GM12873 (cell line): Measurements from ENCODE around the gene PTPN1.
A peak's percentile ranks its signal among the peaks of the same experiment; 100 is the strongest.

Experiments
- TF ChIP-seq, protein P1 (sequence below): IDR thresholded peaks from 2 replicates; pipeline ENCODE4 v1.5.1; 2012; ENCODE audit warnings: low read depth, mild to moderate bottlenecking, moderate library complexity, low read length, control low read depth; ENCODE audit not compliant: insufficient read depth; ENCODE audit errors: missing control alignments

PTPN1 gene

DNA sequence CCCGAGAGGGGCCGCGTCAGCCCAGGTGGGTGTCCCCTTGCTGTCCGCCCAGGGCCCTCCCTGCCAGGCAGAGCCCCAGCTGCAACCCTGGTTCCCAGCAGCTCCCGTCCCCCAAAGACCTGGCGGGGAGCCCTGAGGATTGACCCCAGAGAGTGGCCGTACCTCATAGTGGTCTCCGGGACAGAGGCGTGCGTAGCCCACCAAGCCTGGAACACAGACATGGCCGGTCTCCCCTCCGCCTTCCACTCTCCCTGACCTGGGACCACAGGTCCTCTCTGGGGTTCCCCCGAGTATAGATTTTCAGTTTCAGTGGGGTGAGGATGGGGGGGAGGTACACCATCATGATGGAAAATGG is 98.5 kb downstream of the PTPN1 start:
- TF ChIP-seq, protein P1, sequence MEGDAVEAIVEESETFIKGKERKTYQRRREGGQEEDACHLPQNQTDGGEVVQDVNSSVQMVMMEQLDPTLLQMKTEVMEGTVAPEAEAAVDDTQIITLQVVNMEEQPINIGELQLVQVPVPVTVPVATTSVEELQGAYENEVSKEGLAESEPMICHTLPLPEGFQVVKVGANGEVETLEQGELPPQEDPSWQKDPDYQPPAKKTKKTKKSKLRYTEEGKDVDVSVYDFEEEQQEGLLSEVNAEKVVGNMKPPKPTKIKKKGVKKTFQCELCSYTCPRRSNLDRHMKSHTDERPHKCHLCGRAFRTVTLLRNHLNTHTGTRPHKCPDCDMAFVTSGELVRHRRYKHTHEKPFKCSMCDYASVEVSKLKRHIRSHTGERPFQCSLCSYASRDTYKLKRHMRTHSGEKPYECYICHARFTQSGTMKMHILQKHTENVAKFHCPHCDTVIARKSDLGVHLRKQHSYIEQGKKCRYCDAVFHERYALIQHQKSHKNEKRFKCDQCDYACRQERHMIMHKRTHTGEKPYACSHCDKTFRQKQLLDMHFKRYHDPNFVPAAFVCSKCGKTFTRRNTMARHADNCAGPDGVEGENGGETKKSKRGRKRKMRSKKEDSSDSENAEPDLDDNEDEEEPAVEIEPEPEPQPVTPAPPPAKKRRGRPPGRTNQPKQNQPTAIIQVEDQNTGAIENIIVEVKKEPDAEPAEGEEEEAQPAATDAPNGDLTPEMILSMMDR = no peak

DNA sequence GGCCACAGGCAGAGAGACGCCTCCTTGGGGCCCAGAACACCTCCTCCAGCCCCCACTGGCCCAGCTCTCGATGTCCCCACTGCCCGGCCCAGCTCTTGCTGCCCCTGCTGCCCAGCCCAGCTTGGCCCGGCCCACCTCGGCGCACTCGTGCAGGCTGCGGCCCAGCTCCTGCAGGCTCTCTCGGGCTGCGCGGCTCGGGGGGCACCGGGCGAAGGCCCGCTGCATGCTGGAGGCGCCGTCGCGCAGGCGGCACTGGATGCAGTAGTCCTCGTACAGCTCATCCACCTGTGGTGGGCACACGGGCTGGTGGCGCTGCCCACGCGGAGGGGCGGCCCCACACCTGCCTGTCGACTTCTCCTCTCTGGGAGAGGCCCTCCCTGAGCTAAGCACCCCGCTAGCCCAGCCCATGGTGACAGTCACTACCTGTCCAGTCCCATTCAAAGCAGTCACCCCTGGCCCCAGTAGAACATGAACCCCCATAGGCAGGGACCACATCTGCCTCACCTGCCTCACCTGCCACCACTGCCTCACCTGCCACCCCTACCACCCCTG is 99.3 kb downstream of the PTPN1 start:
- TF ChIP-seq, protein P1 = no peak

GRCh38 chr20:50610212-50610718 is 100.1 kb downstream of the PTPN1 start:
- TF ChIP-seq, protein P1 = peak; percentile 36

DNA sequence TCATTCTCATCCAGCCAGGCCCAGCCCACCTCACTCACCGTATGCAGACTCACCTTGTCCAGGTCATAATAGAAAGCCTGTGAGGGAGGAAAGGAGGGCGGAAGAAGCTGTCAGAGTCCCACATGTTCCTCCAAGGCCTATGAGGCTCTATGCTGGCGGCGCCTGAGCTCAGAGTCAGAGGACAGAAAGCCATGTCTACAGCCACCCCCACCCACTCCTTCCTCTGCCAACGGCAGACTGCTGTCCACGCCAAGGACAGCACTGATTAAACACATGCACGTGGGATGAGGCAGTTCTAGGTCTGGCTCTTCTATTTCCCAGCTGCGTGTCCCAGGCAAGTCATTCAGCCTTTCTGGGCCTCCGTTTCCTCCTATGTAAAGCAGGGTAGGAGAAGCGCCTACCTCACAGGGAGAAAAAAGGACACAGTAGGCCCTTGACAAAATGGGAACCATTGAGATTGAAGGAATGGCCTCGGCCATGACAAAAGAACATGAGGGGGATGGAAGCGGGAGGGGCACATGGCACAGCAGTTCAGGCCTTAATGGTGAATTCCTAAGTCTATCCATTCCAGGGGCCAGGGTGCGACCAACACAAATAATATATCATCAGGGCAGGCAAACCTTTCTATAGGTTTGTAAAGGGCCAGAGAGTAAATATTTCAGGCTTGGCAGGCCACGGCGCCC is 101.1 kb downstream of the PTPN1 start:
- TF ChIP-seq, protein P1 = no peak

GRCh38 chr20:50613438-50614169 is 103.4 kb downstream of the PTPN1 start:
- TF ChIP-seq, protein P1 = no peak

DNA sequence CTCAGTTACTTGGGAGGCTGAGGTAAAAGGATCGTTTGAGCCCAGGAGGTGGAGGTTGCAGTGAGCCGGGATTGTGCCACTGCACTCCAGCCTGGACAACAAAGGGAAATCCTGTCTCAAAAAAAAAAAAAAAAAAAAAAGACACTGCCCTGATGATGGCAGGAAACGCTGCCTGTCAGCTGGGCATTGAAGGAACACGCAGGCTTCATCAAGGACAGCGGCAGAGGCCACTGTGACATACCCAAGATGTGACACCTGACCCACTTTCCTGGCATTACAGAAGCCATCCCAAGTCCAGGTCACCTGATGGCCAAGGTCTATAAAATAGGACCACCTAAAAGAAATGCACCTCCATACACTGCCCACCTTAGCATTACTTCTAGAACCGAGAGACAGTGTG is 105.2 kb downstream of the PTPN1 start:
- TF ChIP-seq, protein P1 = no peak

DNA sequence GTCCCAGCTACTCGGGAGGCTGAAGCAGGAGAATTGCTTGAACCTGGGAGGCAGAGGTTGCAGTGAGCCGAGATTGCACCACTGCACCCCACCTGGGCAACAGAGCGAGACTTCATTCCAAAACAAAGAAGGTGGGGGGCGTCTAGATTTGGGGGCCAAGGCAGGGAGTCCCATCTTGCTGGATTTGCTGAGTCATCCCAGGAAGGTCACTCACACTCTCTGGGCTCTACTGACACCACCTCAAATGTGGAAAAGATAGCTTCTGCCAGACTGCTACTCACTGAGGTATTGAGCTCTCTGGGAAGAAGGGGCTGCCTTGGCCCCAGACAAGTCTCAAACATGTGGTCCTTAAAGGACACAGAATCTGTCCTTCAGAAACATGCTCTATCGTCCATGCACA is 106.8 kb downstream of the PTPN1 start:
- TF ChIP-seq, protein P1 = no peak
